Lower leg skin (tissue), 4 donors: Measurements from ENCODE around the gene CNBP. TPM values are rescaled to one million over a fixed set of nuclear protein-coding genes. Genes with fewer than 3 reads are reported as not detected.

Source experiments
- DNase-seq, 2 donors: peaks; one replicate each; pipeline ENCODE4 v3.0.0-alpha.2; 2019; ENCODE audit warnings: low spot score in 2 of 2
- H3K4me3 ChIP-seq: fragments of 200-600 bp; sonication (generic); 2 replicates; pipeline ENCODE4 v1.5.1; 2017; ENCODE audit warnings: mild to moderate bottlenecking, low read depth; ENCODE audit not compliant: poor library complexity, severe bottlenecking
- CTCF ChIP-seq, 3 donors: fragments of 450-650 bp; IDR thresholded peaks; one replicate each; pipeline ENCODE4 v1.5.1; 2016; ENCODE audit warnings: antibody characterized with exemption in 3 of 3, mild to moderate bottlenecking in 3 of 3, moderate library complexity in 2 of 3
- POLR2A ChIP-seq, 2 donors: fragments of 450-650 bp; IDR thresholded peaks; one replicate each; pipeline ENCODE4 v1.6.1; 2016 to 2017; ENCODE audit warnings: antibody characterized with exemption in 2 of 2, mild to moderate bottlenecking in 1 of 2, moderate library complexity in 1 of 2
- WGBS, 2 donors: methylation state at CpG; one replicate each; pipeline ENCODE4 v1.1.5; 2018; 5-methylcytosine and 5-hydroxymethylcytosine counted together
- intact Hi-C: fragments of 100-400 bp; cut with DNase I; formaldehyde crosslinking; loops from one replicate; pipeline ENCODE4 v1.15.0; 2023; ENCODE audit warnings: low total_unique reads
- total RNA-seq, 4 donors: library from RNA; depleted of rRNA; stranded (reverse); fragments of >200 nt; gene quantifications; one replicate each; pipeline ENCODE4 v1.1.0, GENCODE V29; 2016

Gene CNBP
- total RNA-seq, 4 donors from 2014 or later: 425 to 625 (median 493) TPM

GRCh38 chr3:129122412-129123011 is 61.2 kb downstream of the CNBP start:
- no peak for TF ChIP-seq CTCF (IDR thresholded peaks at IDR 0.05)
- TF ChIP-seq POLR2A (IDR thresholded peaks at IDR 0.05): no peak
- peak in 1 of 2 donors; percentile 85 for DNase-seq
- H3K4me3 ChIP-seq: no peak overlapping the region
- 39 to 44% methylated on average over 10 to 17 of the region's 18 CpGs for WGBS, 2 donors
- intact Hi-C loops: no loop called here

- H3K4me3 ChIP-seq: peak within 1 kb of the TSS; percentile 72
- peak; percentile 83 to 98 for DNase-seq
- TF ChIP-seq CTCF (IDR thresholded peaks at IDR 0.05) (no peak), POLR2A (IDR thresholded peaks at IDR 0.05) (no peak)
- WGBS, 2 donors: 2 to 8% methylated on average over 45 to 49 of the region's 60 CpGs
- intact Hi-C loops: no loop called here
Observed at GRCh38 chr3:129121792-129122411, 61.8 kb downstream of the CNBP start, which contains the start of gene RAB43. TSS of gene RAB43 (minus strand) at chr3:129121804. CDS start at chr3:129121489, 315 bp downstream.

GRCh38 chr3:129121016-129121791 is 62.5 kb downstream of the CNBP start:
- intact Hi-C loops: no loop called here
- no peak for DNase-seq
- peak overlapping the region; percentile 72 for H3K4me3 ChIP-seq
- 0 to 1% methylated on average over 2 to 25 of the region's 80 CpGs for WGBS, 2 donors
- no peak for TF ChIP-seq POLR2A (IDR thresholded peaks at IDR 0.05)
- no peak for TF ChIP-seq CTCF (IDR thresholded peaks at IDR 0.05)

- peak overlapping the region; percentile 72 for H3K4me3 ChIP-seq
- WGBS, 2 donors: 1% methylated on average over 17 to 18 of the region's 18 CpGs
- intact Hi-C loops: no loop called here
- TF ChIP-seq CTCF (IDR thresholded peaks at IDR 0.05): no peak
- TF ChIP-seq POLR2A (IDR thresholded peaks at IDR 0.05): peak in 1 of 2 donors; percentile 27
- DNase-seq: peak; percentile 87 to 98
Observed at GRCh38 chr3:129120254-129121004, 63.3 kb downstream of the CNBP start.

- intact Hi-C loops: no loop called here
- TF ChIP-seq POLR2A (IDR thresholded peaks at IDR 0.05) (no peak), CTCF (IDR thresholded peaks at IDR 0.05) (peak in 1 of 3 donors; percentile 66)
- WGBS, 2 donors: 35 to 36% methylated on average over 13 of the region's 13 CpGs
- no peak overlapping the region for H3K4me3 ChIP-seq
- no peak for DNase-seq
Observed at GRCh38 chr3:129119365-129120100, 64.2 kb downstream of the CNBP start.
